Skin epidermis (tissue), 12 donors: Measurements from ENCODE around the gene PPP1R1C.

Source experiments
- H3K27ac ChIP-seq, 21 experiments: fragments of 200-600 bp; sonication (generic) in 11 of 21; one replicate each; pipeline ENCODE4 v1.5.0; 2020; ENCODE audit warnings: mild to moderate bottlenecking in 3 of 21, inconsistent platforms in 2 of 21, moderate library complexity in 2 of 21
- H3K4me3 ChIP-seq, 7 experiments: fragments of 200-600 bp; sonication (generic) in 2 of 7; one replicate each; pipeline ENCODE4 v1.5.0; 2020; ENCODE audit warnings: inconsistent platforms in 2 of 7, mild to moderate bottlenecking in 2 of 7, moderate library complexity in 1 of 7

Gene PPP1R1C

DNA sequence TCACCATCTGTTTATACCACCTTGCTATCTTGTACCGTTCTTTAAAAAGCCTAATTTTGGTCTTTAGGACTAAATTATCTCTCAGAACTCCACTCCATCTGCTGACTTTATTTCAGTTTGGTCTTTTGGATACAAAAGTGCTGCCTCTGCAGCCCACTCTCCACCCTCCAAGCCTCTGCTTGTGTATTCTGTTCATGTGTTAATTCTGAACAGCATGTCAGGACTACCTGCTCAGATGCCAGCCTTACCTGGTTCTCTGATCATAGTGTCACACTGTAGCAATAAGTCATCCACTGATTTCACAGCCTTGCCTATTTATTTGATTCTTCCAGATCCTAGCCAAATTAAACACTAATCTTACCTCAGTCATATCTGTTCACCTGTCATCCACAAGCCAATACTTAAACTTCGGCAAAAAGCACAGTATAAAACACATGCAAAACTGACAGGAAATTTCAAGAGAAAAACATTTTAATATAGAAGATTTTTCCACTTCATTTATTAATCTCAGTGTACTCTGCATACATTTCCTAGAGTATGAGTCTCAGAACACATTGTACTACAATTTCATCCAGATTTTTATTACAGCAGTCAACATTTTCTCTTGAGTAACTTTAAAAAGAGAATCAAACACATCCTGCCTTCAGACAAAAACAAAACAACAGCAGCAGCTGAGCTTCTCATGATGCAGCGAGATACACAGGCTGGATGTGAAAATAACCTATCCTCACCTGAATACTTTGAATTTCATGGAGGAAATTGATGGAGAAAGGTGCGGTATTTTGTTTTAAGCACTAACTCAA lies 64.9 kb downstream of the PPP1R1C start:
- no peak overlapping the region for H3K27ac ChIP-seq
- no peak overlapping the region for H3K4me3 ChIP-seq

GRCh38 chr2:182055993-182056392 lies 70.3 kb downstream of the PPP1R1C start:
- no peak overlapping the region for H3K27ac ChIP-seq
- no peak overlapping the region for H3K4me3 ChIP-seq

DNA sequence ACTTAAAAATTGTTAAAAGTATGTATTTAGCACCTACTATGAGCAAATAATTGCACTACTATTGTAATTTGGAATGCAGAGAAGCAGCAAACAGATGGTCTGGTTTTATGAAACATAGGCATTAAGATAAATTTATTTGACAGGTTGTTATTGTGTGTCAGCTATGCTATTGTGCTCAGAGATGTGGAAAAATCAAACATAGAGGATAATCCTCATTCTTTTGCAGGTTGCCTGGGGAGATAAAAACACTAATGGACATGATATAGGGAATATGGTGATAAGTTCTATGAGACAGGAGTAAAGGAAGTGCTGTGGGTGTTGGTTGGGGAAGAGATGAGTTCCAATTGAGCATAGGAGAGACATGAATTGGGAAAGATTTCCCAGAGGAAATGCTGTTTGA lies 71.3 kb downstream of the PPP1R1C start:
- Histone ChIP-seq H3K4me3 (no peak overlapping the region), H3K27ac (no peak overlapping the region)

- Histone ChIP-seq H3K27ac (no peak overlapping the region), H3K4me3 (no peak overlapping the region)
Observed at GRCh38 chr2:182058056-182058455, 72.4 kb downstream of the PPP1R1C start.

GRCh38 chr2:182061739-182062138 lies 76.1 kb downstream of the PPP1R1C start:
- no peak overlapping the region for H3K4me3 ChIP-seq

DNA sequence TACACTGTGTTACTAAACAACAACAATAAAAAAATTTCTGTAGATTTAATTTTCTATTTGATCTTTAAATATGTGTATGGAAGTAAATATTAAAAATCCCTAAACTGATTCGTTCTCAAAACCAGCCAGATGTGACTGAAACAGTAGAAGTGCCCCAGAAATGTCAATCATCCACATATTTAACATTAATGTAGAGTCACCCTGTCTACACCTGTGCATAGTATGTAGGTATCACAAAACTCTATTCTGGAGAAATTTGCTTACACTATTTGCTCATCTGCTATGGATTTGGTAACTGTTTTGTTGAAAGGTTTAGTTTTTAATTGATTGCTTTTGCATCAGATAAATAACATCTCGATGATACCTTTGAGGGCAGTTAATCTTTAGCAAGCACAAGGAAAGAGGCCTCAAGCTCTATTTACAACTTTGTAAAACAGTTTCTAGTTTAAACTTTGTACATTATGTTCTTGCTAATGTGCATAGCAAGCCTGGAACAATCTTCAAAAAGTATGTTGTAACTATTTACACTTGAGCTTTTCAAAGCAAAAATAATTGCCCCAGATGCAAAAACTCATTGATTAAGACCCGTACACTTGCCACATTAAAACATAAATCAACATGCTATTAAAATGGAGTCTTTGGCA lies 76.8 kb downstream of the PPP1R1C start:
- no peak overlapping the region for H3K27ac ChIP-seq
- H3K4me3 ChIP-seq, result no peak overlapping the region

More at GRCh38 chr2:182061739-182062138, 76.1 kb downstream of the PPP1R1C start:
- H3K27ac ChIP-seq, result no peak overlapping the region

DNA sequence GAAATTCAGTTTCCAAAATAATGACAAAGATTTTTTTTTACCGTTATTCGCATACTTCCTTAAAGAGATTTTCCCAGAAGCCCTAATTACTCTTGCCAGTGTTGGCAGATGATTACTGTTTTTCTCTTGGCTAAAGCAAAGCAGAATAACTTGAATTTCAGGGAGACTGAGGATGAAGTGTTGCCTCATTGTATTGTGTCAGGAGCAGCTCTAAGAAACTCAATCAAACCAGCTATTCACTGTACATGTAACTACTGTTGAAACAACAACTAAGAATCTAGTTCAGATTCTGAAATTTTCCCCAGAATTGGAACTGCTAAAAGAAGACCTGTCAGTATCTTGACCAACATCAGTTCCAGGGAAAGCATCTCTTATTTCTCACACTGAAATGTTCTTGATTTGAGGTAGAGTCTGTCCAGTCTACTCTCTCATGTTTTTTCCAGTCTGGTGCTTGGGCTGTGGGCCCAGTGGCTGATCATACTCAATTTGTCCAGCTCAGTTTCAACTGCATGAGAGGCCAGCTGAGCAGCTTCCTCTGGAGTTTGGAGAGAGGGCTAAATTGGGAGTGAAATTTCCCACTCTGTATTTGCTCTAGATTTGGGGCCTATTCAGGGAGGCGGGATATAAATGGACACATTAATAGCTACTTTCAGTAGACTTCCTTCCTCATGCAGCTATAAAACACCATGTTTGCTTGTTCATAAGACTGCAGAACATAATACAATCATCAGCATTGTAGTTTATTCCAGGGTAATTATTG lies 78.5 kb downstream of the PPP1R1C start:
- peak overlapping the region in 4 of 21 experiments; percentile 1 to 61 (median 42) for H3K27ac ChIP-seq
- H3K4me3 ChIP-seq, result no peak overlapping the region

GRCh38 chr2:182066400-182067087 lies 80.9 kb downstream of the PPP1R1C start:
- Histone ChIP-seq H3K4me3 (no peak overlapping the region), H3K27ac (no peak overlapping the region)

- H3K27ac ChIP-seq, result no peak overlapping the region
- no peak overlapping the region for H3K4me3 ChIP-seq
Observed at GRCh38 chr2:182067393-182067792, 81.7 kb downstream of the PPP1R1C start.

- peak overlapping the region in 1 of 7 experiments; percentile 0 for H3K4me3 ChIP-seq
- H3K27ac ChIP-seq, result no peak overlapping the region
Observed at GRCh38 chr2:182068811-182069210, 83.2 kb downstream of the PPP1R1C start.

DNA sequence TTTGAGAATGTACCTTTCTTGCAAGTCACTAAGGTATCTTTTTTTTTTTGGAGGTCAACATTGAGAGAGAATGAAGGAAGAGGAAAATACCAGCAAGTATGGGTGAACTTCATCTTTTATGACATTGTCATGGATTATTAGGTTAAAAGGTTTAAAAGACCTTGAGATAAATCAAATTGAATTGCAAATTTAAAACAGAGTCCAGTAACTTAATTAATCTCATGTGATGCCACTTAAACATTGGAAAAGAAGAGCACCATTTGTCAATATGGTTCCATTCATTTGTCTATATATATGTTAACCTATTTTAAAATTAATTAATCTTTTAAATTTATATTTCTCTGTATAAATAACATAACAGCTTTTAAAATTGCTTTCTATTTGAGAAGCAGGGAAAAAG lies 83.8 kb downstream of the PPP1R1C start:
- Histone ChIP-seq H3K4me3 (no peak overlapping the region), H3K27ac (no peak overlapping the region)

- H3K27ac ChIP-seq, result no peak overlapping the region
Observed at GRCh38 chr2:182069908-182070307, 84.3 kb downstream of the PPP1R1C start.

DNA sequence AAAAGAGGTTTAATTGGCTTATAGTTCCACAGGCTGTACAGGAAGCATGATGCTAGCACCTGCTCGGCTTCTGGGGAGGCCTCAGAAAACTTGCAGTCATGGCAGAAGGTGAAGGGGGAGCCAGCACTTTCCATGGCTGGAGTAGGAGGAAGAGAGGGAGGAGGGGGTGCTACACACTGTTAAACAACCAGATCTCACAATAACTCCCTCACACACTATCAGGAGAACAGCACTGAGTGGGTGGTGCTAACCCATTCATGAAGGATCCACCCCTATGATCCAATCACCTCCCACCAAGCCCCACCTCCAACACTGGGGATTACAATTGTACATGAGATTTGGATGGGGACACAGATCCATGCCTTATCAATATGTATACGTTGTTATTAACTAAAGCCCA lies 85.1 kb downstream of the PPP1R1C start:
- H3K27ac ChIP-seq, result no peak overlapping the region

More at GRCh38 chr2:182069908-182070307, 84.3 kb downstream of the PPP1R1C start:
- H3K4me3 ChIP-seq, result no peak overlapping the region

GRCh38 chr2:182072861-182073260 lies 87.2 kb downstream of the PPP1R1C start:
- no peak overlapping the region for H3K4me3 ChIP-seq
- H3K27ac ChIP-seq, result no peak overlapping the region

More for the DNA sequence above, 85.1 kb downstream of the PPP1R1C start:
- H3K4me3 ChIP-seq, result no peak overlapping the region

GRCh38 chr2:182073613-182074012 lies 88.0 kb downstream of the PPP1R1C start:
- H3K4me3 ChIP-seq, result no peak overlapping the region
- no peak overlapping the region for H3K27ac ChIP-seq

- no peak overlapping the region for H3K27ac ChIP-seq
- no peak overlapping the region for H3K4me3 ChIP-seq
Observed at GRCh38 chr2:182077023-182077422, 91.4 kb downstream of the PPP1R1C start.

- no peak overlapping the region for H3K4me3 ChIP-seq
- no peak overlapping the region for H3K27ac ChIP-seq
Observed at GRCh38 chr2:182077448-182078142, 91.9 kb downstream of the PPP1R1C start.

- Histone ChIP-seq H3K27ac (no peak overlapping the region), H3K4me3 (no peak overlapping the region)
Observed at GRCh38 chr2:182078988-182079602, 93.4 kb downstream of the PPP1R1C start.

DNA sequence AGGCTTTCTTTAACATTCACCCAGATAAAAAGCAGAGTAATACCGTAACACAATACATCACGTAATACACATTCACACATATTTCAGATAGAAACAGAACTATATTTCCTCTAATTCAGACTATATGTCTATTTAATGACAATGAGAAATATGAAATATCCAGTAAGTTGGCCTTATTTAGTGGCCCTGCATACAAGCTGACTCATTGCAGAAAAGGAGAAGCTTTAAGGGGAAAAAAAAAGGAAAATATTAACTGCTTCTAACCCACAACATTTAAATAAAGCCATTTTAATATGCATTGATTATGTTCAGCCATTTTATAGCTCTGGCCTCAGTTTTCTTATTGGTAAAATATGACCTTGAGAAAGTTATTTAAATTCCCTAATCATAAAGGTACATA lies 94.8 kb downstream of the PPP1R1C start:
- no peak overlapping the region for H3K4me3 ChIP-seq
- H3K27ac ChIP-seq, result no peak overlapping the region
